Naive thymus-derived CD8-positive, alpha-beta T cell (primary cell): ENCODE measurements around the gene CD72. TPM values are rescaled to one million over a fixed set of nuclear protein-coding genes. Genes with fewer than 3 reads are reported as not detected.
"Not testable (repeated sequence)": the region's sequence is repeated elsewhere in the genome, so short reads cannot be mapped to it uniquely, and the experiment has no call there.

Experiments
- ATAC-seq, 2 donors: fragments of 150-1000 bp; cut with Tn5 transposase in 1 of 2; sonication (Bioruptor Pico), chemical (Tn5 transposase) in 1 of 2; 1 replicate in 1 of 2; 2 replicates in 1 of 2; pipeline ENCODE4 v1.10.0; 2021; ENCODE audit warnings: mild to moderate bottlenecking in 2 of 2, moderate library complexity in 2 of 2
- POLR2A ChIA-PET: fragments of 350-600 bp; sonication (Branson Sonifier 250); formaldehyde crosslinking; loops from one replicate; lab custom pipeline; 2021; ENCODE audit warnings: antibody characterized with exemption; lab: Charles Lee
- DNase-seq, 10 donors: peaks; one replicate each; pipeline versions ENCODE4 v3.0.0 to v3.0.0-alpha.2; 2020 to 2022
- H3K27ac Mint-ChIP-seq, 10 donors: one replicate each; pipeline ENCODE4 v1.8.0; 2020 to 2022; ENCODE audit warnings: mild to moderate bottlenecking in 10 of 10, mixed read lengths in 10 of 10, moderate library complexity in 4 of 10, inconsistent platforms in 1 of 10
- H3K27me3 Mint-ChIP-seq, 5 donors: one replicate each; pipeline ENCODE4 v1.8.0; 2021 to 2022; ENCODE audit warnings: mixed read lengths in 5 of 5
- H3K36me3 Mint-ChIP-seq, 3 donors: one replicate each; pipeline ENCODE4 v1.8.0; 2020 to 2022; ENCODE audit warnings: mixed read lengths in 3 of 3, mild to moderate bottlenecking in 2 of 3, inconsistent platforms in 1 of 3
- H3K4me1 Mint-ChIP-seq, 4 donors: one replicate each; pipeline ENCODE4 v1.8.0; 2021 to 2022; ENCODE audit warnings: mixed read lengths in 4 of 4
- H3K4me3 Mint-ChIP-seq, 10 donors: one replicate each; pipeline ENCODE4 v1.8.0; 2020 to 2022; ENCODE audit warnings: mild to moderate bottlenecking in 10 of 10, mixed read lengths in 10 of 10, moderate library complexity in 6 of 10, inconsistent platforms in 1 of 10
- H3K9me3 Mint-ChIP-seq, 9 donors: one replicate each; pipeline ENCODE4 v1.8.0; 2020 to 2022; ENCODE audit warnings: mixed read lengths in 9 of 9, mild to moderate bottlenecking in 3 of 9, inconsistent platforms in 1 of 9, moderate library complexity in 1 of 9
- polyA plus RNA-seq, 3 donors: library from polyadenylated mRNA; unstranded; fragments of 300-500 nt; fragmentation: Illumina TruSeq; gene quantifications; one replicate each; pipeline ENCODE4 v1.2.3, GENCODE V29; 2021
- total RNA-seq, 8 experiments: library from RNA in 2 of 8; stranded (reverse) in 2 of 8; gene quantifications; one replicate each; pipeline ENCODE4 v1.2.3 and lab custom pipeline; 2021 to 2026

Gene CD72
- total and polyA plus RNA-seq, 5 experiments from 2014 or later: 0.80 to 8.0 (median 1.5) TPM

DNA sequence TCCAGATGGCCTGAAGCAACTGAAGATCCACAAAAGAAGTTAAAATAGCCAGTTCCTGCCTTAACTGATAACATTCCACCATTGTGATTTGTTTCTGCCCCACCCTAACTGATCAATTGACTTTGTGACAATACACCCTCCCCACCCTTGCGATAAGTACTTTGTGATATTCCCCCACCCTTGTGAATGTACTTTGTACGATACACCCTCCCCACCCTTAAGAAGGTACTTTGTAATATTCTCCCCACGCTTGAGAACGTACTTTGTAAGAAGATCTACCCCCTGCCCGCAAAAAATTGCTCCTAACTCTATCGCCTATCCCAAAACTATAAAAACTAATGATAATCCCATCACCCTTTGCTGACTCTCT lies 18.6 kb upstream of the CD72 start:
- POLR2A ChIA-PET: interaction anchor here (2.3 kb wide), 1 partner anchor 10 kb away, joined by 10 read pairs; no protein-coding TSS in a partner anchor
- not testable (repeated sequence) for H3K9me3 Mint-ChIP-seq, ATAC-seq, H3K27me3 Mint-ChIP-seq, H3K36me3 Mint-ChIP-seq, DNase-seq
- H3K4me3 Mint-ChIP-seq: peak overlapping the region in 3 of 10 donors; percentile 26 to 45 (median 44)
- H3K27ac Mint-ChIP-seq: peak overlapping the region in 6 of 10 donors; percentile 52 to 92 (median 74)
- peaks cover 21 to 80% (median 56%) of the 10 kb centered on the region in 4 donors for H3K4me1 Mint-ChIP-seq

DNA sequence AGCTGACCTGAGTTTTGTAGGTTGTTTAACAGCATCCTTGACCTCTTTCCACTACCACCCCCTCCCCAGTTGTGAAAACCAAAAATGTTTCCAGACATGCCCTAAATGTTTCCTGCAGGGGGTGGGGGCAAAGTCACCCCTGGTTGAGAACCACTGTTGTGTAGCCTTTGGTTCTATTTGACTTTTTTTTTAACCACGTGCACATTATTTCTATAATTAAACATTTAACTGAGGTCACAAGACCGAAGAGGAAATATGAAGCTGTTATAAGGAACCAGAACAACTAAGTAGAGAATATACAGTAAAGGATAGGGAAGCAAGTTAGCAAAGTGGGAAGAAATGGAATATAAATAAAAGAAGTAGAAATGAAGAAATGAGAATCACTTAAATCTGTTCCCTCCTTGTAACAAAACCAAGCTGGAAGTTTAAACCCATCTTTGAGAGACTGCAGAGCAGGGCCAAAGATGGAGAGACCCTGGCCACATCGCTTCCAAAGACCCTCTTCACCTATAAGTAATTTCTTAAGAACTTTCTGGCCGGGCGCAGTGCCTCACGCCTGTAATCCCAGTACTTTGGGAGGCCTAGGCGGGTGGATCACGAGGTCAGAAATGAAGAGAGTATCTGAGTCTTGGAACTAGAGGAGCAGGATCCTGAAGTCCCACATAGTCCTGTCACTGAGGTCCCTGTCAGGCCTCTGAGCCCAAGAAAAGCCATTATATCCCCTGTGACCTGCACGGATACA lies 18.1 kb upstream of the CD72 start:
- Mint-ChIP-seq H3K4me3 (peak overlapping the region in 4 of 10 donors; percentile 8 to 59 (median 30)), H3K4me1 (peaks cover 21 to 75% (median 52%) of the 10 kb centered on the region in 4 donors), H3K27me3 (no peaks in the 10 kb centered on the region), H3K9me3 (no peaks in the 10 kb centered on the region), H3K36me3 (peaks cover 0 to 4% (median 2%) of the 10 kb centered on the region in 3 donors), H3K27ac (peak overlapping the region in 6 of 10 donors; percentile 57 to 92 (median 76))
- POLR2A ChIA-PET: interaction anchor here (2.3 kb wide), 1 partner anchor 11 kb away, joined by 10 read pairs; no protein-coding TSS in a partner anchor
- DNase-seq: no peak
- ATAC-seq: no peak

DNA sequence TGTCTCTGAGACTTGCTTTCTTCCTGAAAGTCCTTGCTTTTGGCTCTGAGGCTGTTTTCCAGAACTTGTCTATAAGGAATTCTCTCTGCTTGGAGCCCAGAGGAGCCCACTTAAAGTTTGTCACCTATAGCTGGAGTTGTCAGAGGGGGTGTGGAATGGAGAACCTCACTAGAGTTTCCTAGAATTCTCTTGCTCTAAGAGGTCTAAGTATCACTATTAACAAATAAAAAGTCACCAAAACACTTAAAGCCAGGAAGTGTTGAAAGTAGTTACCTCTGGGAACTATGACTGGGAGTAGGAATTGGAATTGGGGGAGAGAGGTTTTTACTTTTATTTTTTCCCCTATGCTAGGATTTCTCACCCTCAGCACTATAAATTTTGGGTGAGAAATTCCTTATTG lies 17.5 kb upstream of the CD72 start:
- Mint-ChIP-seq H3K4me1 (peaks cover 21 to 69% (median 48%) of the 10 kb centered on the region in 4 donors), H3K36me3 (peaks cover 0 to 4% (median 2%) of the 10 kb centered on the region in 3 donors), H3K9me3 (no peaks in the 10 kb centered on the region), H3K27me3 (no peaks in the 10 kb centered on the region), H3K4me3 (peak overlapping the region in 1 of 10 donors; percentile 59), H3K27ac (peak overlapping the region in 4 of 10 donors; percentile 13 to 92 (median 76))
- POLR2A ChIA-PET: interaction anchor here (0.8 to 2.3 kb wide), 2 partner anchors 12 to 17 kb away, joined by 3 to 10 read pairs; no protein-coding TSS in a partner anchor
- no peak for ATAC-seq
- DNase-seq: no peak

DNA sequence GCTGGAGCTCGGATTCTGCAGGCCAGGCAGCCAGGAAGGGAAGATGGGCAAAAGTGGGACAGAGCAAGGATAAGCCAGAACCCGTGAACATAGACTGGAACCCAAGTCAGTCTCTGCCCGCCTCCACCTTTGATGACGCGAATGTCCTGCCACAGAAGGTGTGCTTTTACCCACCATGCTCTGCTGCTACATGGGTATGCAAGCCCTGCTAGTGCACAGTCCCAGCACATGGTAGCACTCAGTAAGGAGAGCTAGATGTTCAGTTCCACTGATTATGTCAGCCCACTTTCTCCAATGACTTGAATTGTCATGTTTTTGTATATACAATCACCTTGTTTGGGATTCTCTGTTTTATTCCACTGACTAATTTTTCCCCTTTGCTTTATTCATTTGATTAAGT lies 11.4 kb upstream of the CD72 start:
- H3K27me3 Mint-ChIP-seq: no peaks in the 10 kb centered on the region
- H3K4me1 Mint-ChIP-seq: peaks cover 4 to 29% (median 8%) of the 10 kb centered on the region in 4 donors
- no peak overlapping the region for H3K4me3 Mint-ChIP-seq
- no peaks in the 10 kb centered on the region for H3K36me3 Mint-ChIP-seq
- no peaks in the 10 kb centered on the region for H3K9me3 Mint-ChIP-seq
- POLR2A ChIA-PET: interaction anchor here (0.7 to 2.4 kb wide), 3 partner anchors 10 to 18 kb away, joined by 4 to 9 read pairs (median 5); no protein-coding TSS in a partner anchor
- H3K27ac Mint-ChIP-seq: no peak overlapping the region
- ATAC-seq (no peak), DNase-seq (no peak)

DNA sequence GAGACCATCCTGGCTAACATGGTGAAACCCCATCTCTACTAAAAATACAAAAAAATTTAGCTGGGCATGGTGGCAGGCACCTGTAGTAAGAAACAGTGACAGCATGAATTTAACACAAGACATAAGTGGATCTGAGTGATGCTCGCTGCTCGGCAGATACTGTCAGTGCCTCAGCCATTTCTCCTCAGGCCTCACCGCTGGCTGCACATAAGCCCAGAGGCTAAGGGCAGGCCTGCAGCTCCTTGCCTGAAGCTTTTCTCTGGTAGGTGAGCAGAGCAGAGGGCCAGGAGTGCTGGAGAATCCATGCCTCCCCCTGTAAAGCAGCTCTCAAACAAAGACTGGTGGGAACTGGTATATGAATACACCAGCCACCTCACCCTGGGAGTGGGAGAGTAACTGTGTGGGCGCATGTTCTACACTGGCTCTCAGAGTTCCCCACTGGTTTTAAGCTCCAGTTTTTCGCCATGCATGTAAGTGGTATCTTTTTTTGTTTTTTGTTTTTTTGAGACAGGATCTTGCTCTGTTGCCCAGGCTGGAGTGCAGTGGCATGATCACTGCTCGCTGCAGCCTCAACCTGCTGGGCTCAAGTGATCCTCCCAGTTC lies 10.3 kb upstream of the CD72 start:
- DNase-seq: no peak

DNA sequence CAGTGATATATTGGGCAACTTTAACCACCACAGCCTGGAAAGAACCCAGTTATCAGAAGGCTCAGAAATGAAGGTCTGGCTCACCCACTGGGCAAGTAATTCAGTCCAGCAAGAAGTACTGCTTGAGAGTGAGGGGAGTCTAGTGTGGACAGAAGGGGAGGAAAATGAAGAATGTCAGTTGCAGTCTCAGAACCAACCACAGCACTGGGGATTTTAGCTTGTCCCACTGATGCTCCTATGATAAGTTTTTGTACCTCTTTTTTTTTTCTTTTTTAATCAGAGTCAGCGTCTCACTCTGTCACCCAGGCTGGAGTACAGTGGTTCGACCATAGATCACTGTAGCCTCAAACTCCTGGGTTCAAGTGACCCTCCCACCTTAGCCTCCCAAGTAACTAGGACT lies 9.4 kb upstream of the CD72 start:
- Mint-ChIP-seq H3K9me3 (no peaks in the 10 kb centered on the region), H3K27me3 (no peaks in the 10 kb centered on the region), H3K4me3 (no peak overlapping the region), H3K27ac (no peak overlapping the region), H3K4me1 (peaks cover 4 to 21% (median 8%) of the 10 kb centered on the region in 4 donors), H3K36me3 (no peaks in the 10 kb centered on the region)
- POLR2A ChIA-PET: no interaction called here
- DNase-seq (no peak), ATAC-seq (no peak)

More for the DNA sequence above, 10.3 kb upstream of the CD72 start:
- POLR2A ChIA-PET: interaction anchor here (0.7 to 2.4 kb wide), 2 partner anchors 9 to 17 kb away, joined by 3 to 9 read pairs; no protein-coding TSS in a partner anchor
- no peaks in the 10 kb centered on the region for H3K36me3 Mint-ChIP-seq
- no peak overlapping the region for H3K27ac Mint-ChIP-seq
- H3K4me3 Mint-ChIP-seq: no peak overlapping the region
- no peak for ATAC-seq
- peaks cover 4 to 21% (median 8%) of the 10 kb centered on the region in 4 donors for H3K4me1 Mint-ChIP-seq
- no peaks in the 10 kb centered on the region for H3K27me3 Mint-ChIP-seq
- no peaks in the 10 kb centered on the region for H3K9me3 Mint-ChIP-seq

DNA sequence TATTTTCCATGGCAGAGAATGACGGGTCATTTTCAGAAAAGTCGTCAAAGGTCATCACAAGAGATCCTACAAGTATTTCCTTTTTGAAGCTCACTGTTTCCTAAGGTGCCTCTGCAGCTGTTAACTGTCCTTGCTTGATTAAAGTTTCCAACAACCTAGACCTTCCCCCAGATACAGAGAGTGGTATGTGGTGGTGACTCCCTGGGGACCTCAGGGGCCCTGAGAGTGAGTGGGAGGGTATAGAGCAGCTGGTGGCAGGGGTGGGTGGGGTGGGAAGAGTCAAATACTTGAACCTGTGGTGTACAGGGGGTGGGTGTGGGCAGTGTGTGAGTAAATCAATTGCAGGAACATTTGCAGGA lies 1.6 kb upstream of the CD72 start:
- POLR2A ChIA-PET: interaction anchor here (0.7 to 6.3 kb wide), 14 partner anchors 9 to 137 kb away, joined by 3 to 95 read pairs (median 6); partner anchors contain the start of genes ARHGEF39, CREB3, SIT1 and TLN1
- ATAC-seq (peak; percentile 4 to 13), DNase-seq (peak in 1 of 10 donors; percentile 28)
- Mint-ChIP-seq H3K27ac (peak overlapping the region; percentile 78 to 98 (median 93)), H3K36me3 (no peaks in the 10 kb centered on the region), H3K27me3 (no peaks in the 10 kb centered on the region), H3K4me3 (peak overlapping the region in 8 of 10 donors; percentile 40 to 94 (median 89)), H3K9me3 (no peaks in the 10 kb centered on the region), H3K4me1 (peaks cover 26 to 76% (median 46%) of the 10 kb centered on the region in 4 donors)

DNA sequence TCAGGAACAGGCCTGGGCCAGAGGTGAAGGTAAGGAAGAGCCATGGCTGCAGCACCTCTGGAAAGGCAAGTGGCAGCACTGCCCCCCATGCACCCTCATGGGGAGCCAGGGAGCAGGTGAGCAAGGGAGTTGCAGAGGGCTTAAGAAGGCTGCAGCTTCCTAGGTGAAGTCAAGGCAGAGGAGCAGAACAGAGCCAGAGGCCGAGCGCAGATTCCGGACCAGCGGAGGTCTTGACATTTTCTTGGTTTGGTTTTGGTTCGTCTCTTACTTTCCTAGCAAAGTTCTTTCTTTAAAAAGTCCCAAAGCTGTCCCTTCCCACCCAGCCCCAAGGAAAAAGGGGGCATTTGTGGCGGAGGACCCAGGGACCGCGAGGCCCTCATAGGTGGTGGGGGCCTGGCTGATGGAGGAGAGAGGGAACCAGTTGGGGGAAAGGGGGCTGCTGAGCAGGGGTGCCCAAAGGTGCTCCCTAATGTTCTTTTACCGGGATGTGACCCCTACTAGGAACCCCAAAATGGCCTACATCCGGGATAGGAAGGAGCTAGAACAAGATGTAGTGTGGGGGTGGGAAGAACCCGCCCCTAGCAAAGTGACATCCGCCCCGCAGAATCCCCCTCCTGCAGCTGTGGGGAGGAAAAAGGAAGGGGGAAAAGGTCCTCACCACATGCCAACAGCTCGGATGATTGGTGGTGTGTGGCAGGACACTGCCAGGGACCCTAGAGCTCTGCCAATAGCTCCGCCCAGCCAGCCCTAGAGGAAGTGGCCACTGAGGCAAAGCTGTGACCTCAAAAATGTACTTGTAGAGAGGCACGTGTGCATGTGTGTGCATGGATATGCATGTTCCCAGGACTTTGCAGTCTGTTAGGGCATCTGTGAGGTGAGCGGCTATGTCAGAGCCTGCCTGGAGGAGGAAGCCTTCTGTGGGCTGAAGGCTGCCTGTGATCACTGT lies 914 bp upstream of the CD72 start:
- H3K9me3 Mint-ChIP-seq: no peaks in the 10 kb centered on the region
- H3K4me1 Mint-ChIP-seq: peaks cover 28 to 83% (median 45%) of the 10 kb centered on the region in 4 donors
- H3K27ac Mint-ChIP-seq: peak overlapping the region; percentile 78 to 98 (median 93)
- DNase-seq: peak in 6 of 10 donors; percentile 17 to 43 (median 32)
- no peaks in the 10 kb centered on the region for H3K36me3 Mint-ChIP-seq
- peak overlapping the region; percentile 46 to 94 (median 86) for H3K4me3 Mint-ChIP-seq
- H3K27me3 Mint-ChIP-seq: no peaks in the 10 kb centered on the region
- POLR2A ChIA-PET: interaction anchor here (0.6 to 6.3 kb wide), 13 partner anchors 8 to 115 kb away, joined by 3 to 95 read pairs (median 6); partner anchors contain the start of genes ARHGEF39, CREB3, SIT1 and TLN1
- peak; percentile 21 to 61 for ATAC-seq

DNA sequence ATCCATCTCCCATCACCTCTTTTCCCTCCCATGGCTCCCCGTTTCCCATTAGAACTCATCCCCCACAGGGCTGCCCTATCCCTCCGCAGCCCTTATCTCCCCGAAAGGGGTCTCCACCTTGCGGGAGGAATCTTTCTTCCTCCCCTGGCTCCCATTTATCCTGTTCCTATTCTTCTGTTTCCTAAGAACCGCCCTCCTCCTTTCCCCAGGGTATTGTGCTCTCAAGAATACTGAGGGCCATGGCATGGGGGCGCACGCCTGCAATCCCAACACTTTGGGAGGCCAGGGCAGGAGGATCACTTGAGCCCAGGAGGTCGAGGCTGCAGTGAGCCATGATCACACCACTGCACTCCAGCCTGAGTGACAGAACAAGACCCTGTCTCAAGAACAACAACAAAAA lies 665 bp downstream of the CD72 start:
- H3K36me3 Mint-ChIP-seq: no peaks in the 10 kb centered on the region
- no peak for ATAC-seq
- POLR2A ChIA-PET: interaction anchor here (0.6 to 6.3 kb wide), 16 partner anchors 13 to 286 kb away, joined by 3 to 95 read pairs (median 7); partner anchors contain the start of genes ARHGEF39, CCDC107, CREB3 and GBA2
- no peaks in the 10 kb centered on the region for H3K9me3 Mint-ChIP-seq
- DNase-seq: no peak
- H3K4me3 Mint-ChIP-seq: peak overlapping the region; percentile 82 to 94 (median 87)
- H3K27me3 Mint-ChIP-seq: no peaks in the 10 kb centered on the region
- H3K4me1 Mint-ChIP-seq: peaks cover 32 to 92% (median 45%) of the 10 kb centered on the region in 4 donors
- peak overlapping the region; percentile 90 to 98 (median 94) for H3K27ac Mint-ChIP-seq

DNA sequence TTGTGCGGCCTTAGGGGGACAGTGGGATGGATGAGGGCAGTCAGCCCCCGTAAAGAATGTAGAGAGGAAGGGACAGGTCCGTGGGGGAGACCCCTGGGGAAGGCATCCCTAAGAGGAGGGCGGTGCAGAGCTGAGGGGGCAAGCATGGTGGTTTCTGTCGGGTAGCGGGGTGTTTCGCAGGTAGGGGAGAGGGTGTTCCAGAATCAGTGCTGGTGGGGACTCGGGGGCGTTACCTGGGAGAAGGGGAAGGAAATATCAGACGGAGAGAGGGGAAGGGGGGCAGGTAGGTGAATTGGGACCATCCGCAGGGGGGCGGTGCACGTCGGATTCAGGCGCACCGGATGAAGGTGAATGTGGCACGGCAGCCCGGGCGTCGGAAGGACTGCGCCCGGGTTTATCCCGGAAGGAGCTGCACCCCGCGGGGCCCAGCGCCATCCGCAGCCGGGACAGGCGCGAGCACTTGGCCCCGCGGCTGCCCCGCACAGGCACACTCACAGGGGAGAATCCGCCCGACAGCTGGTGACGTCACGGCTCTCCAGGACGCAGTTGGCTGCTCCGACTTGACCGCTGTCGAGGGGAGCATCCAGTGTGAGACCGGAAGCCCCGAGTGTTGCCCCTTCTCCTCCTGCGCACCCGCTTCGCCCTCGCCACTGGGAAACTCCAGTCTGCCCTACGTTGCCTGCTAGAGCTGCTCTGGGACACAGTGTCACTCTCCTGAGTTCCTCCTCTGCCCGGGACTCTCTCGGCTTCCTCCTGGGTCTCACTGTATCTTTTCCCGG lies 1.3 kb downstream of the CD72 start:
- ATAC-seq (peak; percentile 74 to 84), DNase-seq (peak; percentile 53 to 84 (median 64))
- Mint-ChIP-seq H3K9me3 (no peaks in the 10 kb centered on the region), H3K4me3 (peak overlapping the region; percentile 82 to 94 (median 87)), H3K36me3 (no peaks in the 10 kb centered on the region), H3K4me1 (peaks cover 32 to 88% (median 45%) of the 10 kb centered on the region in 4 donors), H3K27me3 (no peaks in the 10 kb centered on the region), H3K27ac (peak overlapping the region; percentile 90 to 98 (median 94))
- POLR2A ChIA-PET: interaction anchor here (0.7 to 6.3 kb wide), 18 partner anchors 9 to 197 kb away, joined by 3 to 95 read pairs (median 6); partner anchors contain the start of genes ARHGEF39, CCDC107, CREB3 and GBA2
